Measurements from ENCODE around the gene HK3. TPM values are rescaled to one million over a fixed set of nuclear protein-coding genes. Genes with fewer than 3 reads are reported as not detected.

The HK3 gene
- polyA plus RNA-seq, 1 donor: 0.82 TPM

DNA sequence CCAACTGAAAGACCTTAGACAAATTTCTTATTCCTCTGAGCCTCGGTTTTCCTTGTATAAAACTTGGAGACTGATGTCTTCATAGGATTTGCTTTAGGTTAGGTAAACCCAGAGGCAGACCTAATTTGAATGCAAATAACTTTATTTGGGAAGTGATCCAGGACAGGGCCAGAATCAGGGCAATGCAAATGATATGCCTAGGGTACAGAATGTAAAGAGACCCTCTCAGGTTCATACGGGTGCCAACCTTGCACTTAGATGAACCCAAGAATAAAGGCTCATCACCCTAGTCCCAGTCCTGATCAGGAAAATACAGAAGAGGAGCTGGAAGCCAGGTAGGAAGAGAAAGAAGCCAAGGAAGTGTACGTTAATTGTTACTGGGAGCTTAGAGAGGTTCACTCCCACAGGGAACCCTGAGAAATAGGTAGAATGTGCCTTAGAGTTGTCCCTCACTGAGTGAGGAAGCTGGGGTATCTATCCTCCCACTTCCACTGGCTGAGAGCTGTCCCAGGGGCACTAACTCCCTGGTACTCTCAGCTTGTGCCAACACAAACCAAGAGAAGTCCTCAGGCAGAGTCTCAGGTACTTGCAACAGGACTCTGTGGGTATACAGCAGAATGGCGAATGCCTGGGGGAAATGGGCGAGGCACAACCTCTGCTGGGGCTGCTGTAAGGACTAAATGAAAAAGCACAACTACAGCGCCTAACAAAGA is 3.1 kb upstream of the HK3 start:
- DNase-seq (ENCODE audit: low read depth): no peak

DNA sequence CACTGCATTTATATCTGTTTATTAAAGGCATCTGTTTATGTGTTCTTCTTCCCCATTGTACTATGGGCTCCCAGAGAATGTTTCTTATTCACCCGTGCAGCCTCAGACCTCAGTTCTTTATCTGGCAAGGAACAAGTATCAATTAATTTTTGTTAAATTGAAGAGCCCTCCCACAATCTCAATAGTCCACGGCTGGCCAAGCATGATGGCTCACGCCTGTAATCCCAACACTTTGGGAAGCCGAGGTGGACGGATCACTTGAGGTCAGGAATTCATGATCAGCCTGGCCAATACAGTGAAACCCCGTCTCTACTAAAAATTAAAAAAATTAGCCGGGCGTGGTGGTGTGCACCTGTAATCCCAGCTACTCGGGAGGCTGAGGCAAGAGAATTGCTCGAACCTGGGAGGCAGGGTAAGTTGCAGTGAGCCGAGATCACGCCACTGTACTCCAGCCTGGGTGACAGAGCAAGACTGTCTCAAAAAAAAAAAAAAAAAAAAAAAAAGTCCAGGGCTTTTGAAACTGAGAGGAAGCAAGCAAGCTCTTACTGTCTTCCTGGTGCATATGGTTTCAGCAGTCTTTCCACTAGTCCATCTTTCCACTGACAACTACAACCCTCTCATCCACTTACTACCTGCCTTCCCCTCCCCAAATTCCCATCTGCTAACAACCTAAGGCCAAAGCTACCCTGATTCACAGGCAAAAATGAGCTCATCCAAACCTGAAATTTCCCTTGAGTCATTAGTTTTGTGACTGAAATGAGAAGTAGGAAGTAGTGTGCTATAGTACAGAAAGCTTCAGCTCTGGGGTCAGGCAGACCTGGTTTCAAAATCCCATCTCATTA is 2.3 kb upstream of the HK3 start:
- DNase-seq (ENCODE audit: low read depth): no peak

DNA sequence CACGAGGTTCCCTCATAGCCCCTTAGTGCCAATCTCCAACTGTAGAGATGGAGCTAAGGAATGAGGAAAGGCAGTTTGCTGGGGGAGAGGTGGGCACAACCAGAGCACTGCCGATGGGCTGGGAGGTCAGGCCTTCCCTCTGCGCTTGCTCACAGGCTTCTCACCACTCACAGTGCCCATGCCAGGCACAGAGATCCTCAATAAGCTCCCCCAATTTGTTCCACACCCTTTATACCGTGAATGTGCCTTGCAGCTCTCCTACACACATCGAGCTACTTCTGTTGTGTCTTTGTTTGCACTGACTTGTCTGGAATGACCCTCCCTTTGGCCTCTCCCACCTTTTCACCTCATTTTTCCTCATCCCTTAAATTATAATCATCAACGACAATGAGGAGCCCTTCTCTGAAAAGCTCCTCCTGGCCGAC is 1.6 kb upstream of the HK3 start:
- no peak for DNase-seq (ENCODE audit: low read depth)

DNA sequence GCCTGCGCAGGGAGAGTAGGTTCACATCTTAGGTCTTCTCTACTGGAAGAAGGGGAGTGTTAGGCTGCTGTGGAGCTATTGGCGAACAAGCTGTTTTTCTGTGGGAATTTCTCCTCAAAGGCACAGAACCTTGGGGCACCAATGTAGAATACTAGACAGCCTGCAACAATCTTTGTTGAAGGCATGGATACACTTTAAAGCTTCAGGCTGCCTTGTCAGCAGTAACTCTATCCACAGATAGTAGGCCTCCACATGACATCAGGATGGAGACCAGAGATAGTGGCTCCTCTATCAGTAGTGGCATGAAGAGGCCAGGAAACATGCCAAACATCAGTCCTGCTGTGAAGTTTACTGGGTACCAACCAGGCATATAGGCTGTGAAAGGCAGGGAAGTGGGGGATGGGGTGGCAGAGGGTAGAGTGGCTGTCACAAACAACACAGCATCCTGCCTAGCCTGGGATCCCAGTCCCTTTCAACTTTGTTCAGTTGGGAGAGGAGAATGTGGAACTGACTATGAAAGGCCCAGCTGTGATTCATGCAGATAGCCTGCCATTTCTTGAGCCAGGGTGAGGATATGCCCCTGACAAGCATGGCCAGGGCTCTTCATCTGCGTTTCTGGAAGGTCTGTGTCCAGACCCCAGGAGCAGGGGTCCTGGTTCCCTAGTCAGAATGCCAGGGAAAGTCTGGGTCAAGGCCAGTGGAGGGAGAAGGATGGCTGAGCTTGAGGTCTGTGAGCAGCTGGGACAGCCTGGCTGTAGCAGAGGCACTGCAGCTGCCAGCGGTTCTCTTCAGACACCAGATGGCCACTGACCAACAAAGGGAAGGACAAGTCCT is 1.0 kb upstream of the HK3 start:
- DNase-seq (ENCODE audit: low read depth): no peak

DNA sequence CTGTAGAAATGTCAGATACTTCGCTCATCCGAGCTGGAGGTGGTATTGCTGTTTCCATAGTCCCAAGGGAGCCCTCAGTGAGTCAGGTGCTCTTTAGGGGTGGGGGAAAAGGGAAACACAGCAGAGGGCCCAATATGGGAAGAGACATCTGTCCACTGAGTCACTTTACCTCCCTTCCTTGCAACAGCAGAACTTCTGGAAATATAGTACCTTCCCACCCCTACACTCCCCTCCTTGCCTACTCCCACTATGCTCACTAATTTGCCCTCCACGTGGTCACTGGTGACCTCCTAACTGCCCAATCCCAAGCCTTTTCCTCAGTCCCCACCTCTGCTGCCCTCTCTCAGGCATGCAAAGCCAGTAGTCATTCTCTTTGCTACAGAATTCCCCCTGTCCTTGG is 1.9 kb downstream of the HK3 start:
- no peak for DNase-seq (ENCODE audit: low read depth)

DNA sequence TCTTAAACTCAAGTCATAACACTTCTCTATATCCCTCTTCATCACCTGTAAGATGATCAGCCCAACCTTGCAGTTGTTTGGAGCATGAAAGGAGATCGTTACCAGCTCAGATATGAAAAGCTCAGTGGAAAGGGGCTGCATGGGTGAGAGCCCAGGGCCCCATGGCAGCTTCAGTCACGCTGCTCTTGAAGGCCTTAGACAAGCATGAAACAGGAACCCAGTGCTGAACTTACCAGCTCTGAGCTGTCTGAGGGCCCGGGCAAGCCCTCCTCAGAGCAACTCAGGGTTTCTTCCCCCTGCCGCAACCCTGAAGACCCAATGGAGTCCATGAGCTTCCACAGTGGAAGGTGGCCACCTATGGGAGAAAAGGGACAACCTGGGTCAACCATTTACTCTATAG is 3.3 kb downstream of the HK3 start:
- no peak for DNase-seq (ENCODE audit: low read depth)

DNA sequence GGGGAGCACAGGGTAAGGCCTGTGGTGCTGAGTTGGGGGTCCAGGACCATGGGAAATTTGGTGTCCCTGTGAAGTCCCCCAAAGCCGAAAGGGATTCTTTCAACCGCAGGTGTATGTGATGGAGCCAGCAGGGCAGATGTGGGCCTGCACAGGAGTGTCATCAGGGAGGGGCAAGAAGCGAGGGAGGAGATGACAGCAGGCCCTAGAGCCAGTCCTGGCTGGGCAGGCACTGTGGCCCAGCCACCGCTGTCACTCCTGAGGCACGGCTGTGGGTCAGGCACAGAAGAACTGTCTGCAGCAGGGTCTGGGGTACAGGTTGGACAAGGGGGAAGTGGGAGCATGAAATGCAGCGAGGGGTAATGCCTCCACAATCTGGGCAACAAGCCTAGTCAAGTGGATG is 4.8 kb downstream of the HK3 start:
- no peak for DNase-seq (ENCODE audit: low read depth)

DNA sequence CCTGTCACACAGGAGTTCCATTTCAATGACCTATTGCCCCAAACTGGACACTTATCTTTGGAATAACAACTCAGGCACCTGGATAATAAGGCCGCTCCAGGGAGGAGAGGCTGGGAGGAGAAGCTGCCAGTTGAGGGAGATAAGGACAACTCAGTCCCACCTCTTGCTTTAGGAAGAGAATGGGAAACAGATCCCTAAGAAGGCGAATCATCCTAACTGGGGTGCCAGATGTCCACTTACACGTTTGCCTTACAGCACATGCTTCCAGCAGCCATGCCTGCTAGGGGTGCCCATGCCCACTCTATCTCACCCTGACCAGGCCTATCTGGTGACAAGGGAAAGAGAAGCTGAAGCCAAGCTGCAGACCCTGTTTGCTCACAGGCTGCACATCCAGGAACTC is 6.5 kb downstream of the HK3 start:
- DNase-seq (ENCODE audit: low read depth): no peak

DNA sequence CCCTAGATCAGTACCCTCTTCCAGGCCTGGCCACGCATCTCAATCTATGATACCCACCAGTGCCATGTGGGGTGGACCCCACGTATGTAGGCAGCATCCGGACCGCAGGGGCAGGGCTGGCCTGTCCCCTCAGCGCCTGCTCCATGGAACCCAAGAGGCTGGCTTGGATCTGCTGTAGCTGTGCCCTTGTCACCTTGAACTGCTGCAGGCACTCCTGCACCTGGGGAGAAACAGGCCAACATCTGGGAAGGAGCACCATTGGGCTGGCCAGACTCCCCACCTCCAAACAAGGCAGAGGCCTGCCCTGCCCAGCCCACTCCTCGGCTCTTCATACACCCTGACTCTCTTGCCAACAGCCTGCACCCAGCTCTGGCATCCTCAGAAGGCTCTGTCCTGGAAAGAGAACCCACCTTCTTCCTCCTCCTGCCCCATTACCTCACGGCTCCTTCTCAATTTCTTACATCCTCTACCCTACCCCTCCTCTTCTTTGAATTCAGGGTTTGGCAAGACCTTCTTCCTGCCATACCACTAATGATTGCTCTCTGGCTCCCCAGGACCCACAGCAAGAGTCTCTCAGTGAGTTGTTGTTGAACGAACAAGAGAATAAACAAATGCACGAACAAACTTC is 7.7 kb downstream of the HK3 start:
- DNase-seq (ENCODE audit: low read depth): no peak

DNA sequence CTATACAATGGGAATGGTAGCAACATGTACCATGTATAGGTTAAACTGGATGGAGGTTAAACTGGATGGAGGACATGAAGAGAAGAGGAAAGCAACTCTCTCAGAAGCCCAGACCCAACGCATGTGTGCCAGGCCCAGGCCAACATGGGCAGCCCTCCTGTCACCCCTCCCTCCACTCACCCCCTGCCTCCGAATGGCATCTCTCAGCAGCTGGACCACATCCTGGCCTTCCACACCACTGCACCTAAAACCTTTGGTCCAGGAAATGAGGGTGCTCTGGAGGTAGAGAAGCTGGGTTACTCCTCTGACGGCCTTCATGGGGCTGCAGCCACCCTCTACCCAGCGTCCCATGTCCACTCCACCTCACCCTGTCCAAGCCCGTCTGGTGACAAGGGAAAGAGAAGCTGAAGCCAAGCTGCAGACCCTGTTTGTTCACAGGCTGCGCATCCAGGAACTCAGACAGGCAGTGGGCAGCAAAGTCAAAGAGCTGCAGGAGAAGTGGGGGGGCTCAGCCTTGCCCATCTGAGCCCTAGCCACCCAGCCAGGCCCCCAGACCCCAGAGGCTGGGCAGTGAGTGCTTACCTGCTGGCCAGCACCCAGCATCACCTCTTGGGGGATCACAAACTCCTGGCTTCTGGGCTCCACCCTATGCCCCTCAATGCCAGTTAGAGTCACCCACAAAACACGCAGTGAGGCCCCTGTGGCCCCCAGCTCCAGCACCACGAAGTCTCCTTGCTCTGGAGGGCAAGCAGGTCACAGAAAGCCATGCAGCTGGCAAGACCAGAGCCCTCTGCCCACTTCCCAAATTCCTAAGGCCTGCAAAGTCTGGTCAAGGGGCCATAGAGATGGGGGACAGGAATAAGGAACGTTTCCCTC is 8.5 kb downstream of the HK3 start:
- no peak for DNase-seq (ENCODE audit: low read depth)

DNA sequence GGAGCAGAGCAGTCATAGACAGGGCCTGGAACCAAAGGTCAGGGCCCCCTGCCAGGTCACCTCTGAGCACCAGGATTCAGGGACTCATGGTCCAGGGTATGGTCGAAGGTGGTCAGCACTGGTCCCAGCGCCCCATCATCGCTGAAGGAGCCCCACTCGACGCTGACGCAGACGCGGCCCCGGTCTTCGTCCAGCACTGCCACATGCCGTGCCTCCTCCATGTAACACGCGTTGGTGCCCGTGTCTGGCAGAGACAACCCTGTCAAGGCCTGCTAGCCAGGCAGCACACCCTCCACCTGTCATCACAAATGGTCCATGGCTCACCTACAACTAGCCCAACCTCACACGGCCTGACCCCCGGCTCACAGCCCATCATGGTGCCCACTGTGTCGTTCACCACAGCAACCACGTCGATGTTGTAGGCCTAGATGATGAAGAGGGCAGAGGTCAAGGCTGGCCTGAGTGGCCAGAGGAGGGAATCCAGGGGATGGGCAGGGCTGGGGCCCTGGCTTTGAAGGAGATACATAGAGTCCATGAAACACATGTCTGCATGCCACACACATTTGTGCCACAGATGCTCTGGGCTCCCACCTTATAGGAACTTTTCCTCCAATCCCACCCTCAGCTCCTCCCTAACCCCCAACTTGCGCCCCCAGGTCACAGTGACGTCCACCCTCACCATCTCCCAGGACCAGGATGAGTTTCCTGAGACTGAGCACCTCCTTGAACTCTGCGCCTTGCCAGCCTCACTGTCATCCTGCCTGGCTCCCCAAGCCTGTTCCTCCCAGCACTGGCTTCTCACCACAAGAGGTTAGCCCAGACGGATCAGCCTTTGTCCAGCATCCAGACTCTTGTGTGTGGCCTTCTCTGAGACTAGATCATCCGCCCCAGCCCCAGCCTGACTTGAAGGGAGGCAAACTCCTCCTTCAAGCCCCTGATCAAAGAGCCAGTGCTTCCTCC is 9.5 kb downstream of the HK3 start:
- DNase-seq (ENCODE audit: low read depth): no peak

DNA sequence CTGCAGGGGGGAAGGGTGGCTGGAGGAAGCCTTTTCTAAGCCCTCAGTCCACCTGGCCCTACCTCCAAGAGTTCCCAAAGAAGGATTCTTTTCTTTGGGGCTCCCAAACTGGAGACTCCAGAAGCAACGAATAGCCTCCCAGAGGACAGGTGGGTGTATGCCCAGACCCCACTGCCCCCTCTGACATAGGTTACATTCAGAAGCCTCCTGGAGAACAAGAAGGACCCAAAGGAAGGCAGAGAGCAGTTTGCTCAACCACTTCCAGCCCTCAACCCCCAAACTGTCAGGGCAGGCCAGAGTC is 10.3 kb downstream of the HK3 start:
- no peak for DNase-seq (ENCODE audit: low read depth)

DNA sequence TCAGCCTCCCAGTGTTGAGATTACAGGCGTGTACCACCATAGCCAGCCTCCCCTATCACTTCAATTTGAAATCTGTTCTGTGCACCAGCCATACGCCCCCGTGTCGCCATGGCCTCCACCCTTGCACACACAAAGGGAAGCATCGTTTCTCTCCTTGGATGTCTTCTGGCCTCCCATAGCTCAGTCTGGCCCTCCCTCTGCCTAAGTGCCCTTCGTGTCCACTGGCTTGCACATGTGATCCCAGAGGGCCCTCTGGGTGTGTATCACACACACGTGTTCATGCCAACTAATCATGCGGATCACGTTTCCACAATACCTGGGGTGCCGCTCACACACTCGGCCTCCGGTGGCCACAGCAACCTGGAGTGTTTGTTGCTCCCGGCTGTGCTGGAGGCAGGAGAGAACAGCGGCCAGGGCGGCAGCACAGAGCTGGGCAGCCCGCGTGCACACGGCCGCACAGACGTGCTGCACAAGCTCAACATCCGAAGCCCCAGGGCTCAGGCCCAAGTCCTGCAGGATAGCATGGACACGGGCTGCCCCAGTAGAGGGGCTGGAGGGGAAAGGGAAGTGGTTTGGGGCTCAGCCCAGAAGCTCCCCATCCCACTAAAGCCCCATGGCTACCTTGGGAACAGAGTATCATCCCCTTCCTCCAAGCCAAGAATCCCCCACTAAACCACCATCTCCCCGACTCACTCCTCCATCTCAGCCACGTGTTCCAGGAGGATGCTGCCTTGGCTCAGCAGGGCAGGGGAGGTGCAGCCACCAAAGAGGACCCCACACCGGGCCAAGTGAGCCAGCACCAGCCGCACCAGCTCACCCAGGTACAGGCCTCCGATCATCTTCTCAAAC is 10.9 kb downstream of the HK3 start:
- no peak for DNase-seq (ENCODE audit: low read depth)

DNA sequence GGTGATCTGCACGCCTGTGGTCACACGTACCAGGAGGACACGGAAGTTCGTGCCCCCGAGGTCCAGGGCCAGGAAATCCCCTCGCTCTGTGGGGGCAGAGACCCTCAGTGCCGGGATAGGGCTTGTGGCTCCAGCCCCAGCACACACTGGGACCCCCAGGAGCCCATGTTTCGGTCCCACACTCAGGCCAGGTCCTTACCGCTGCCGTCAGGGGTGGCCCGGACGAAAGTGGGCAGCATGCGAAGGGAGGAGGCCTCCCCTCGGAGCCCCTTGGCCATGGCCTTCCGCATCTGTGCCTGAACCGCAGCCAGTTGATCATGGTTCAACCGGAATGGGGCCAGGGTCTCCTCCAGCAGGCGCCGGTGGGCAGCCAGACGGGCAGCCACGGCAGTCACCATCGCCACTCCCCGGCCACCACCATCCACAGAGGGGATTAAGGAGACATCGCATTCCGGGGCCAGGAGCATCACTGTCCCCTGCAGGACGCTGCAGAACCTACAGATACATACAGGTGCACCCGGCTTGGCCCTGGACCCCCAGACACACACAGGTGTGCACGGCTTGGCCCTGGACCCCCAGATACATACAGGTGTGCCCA is 11.8 kb downstream of the HK3 start:
- no peak for DNase-seq (ENCODE audit: low read depth)

DNA sequence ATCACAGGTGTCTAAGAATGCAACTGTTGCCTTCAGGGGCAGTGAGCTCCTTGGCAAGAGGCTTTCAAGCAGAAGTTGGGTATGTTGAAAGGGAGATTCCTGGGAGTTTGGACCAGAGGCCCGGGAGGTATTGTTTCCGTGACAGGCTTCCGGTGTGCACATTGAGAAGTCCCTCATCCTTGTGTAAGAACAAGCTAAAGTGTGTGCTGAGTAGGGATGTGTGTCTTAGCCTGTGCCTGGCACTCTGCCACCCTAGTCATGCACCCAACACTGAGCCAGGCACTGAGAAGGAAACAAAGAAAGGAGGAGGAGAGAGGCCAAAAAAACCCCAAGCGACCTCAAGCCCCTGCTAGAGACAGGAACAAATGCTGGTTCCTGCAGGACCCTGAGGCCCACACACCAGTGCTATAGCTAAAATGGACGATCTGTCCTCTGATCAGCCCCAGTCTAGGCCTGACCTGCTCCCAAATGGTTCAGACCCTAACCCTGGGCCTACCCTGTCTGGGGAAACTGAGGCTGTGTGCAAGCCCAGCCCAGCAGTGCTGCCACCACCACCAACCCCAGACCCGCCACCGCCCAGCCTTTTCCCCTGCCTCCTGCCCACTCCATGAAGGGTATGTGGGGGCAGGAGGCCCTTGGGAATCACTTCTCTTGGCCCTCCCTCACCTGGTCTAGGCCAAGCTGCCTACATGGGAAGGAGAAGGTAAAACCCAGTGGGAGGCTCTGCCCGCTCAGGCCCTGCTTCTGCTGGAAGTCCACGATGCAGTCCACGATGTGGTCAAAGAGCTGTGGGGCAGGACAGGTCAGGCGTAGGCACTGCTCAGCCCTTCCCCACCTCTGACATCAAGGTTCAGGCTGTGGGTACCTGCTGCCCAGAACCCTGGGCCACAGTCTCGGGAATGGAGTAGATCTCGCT is 12.6 kb downstream of the HK3 start:
- DNase-seq (ENCODE audit: low read depth): no peak

DNA sequence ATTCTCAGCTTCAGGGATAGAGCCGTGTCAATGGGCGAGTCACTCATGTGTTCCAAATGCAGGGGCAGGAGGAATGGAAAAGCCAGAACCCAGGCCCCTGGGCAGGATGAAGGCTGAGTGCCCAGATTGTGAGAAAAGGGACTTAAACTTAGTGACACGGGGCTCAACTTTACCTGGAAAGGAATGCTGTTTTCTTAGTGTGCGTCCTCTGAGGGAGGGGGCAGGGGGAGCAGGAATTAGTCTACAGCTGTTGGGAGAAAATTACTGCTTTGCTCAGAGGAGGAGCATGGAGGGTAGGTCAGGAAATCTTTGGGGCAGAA is 14.6 kb downstream of the HK3 start:
- no peak for DNase-seq (ENCODE audit: low read depth)

DNA sequence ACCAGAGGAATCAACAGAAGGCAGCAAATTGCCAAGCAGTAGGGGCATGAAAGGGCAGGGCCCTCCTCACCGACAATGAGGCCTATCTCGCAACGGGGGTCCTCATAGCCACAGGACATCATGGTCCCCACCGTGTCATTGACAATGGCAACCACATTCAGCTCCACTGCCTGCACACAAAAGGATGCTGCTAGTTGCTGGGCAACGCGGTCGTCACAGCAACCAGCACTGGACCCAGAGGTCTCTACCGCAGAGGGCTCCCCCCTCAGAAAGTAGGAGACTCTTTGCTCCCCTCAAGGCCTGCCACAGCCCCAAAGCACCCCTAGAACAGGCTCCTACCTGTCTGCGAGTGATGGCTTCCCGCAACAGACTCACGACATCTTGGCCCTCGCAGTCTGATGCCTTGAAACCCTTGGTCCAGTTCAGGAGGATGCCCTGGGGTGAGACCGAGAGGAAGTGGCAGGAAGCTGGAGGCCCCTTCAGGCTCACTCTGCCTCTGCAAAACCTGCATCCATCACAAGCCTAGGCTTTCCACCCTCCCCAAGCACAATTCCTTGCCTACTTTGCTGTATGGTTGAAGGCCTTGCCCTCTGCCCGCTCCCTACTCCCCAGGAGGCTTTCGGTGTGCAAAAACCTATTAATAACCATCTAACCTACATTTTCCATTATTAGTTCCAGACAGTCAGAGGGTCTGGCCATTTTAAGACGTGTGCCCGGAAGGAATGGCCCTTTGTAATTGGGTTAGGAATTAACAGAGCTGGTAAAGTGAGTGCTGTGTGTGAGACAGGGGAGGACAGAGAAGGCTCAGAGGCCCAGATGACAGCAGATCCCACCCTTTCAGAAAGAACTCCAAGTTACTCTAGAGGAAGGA is 15.2 kb downstream of the HK3 start:
- no peak for DNase-seq (ENCODE audit: low read depth)

All from forelimb muscle (tissue), 1 donor.